PFSK-1 (cell line): ENCODE data around the gene DNAJA4.

Experiments used
- POLR2AphosphoS5 ChIP-seq: IDR thresholded peaks from 2 replicates; pipeline ENCODE4 v1.6.1; 2012; ENCODE audit warnings: low read depth, mild to moderate bottlenecking, control low read depth, low read length, moderate library complexity
- TAF1 ChIP-seq: IDR thresholded peaks from 2 replicates; pipeline ENCODE4 v1.6.1; 2012; ENCODE audit warnings: low read length, control low read depth, borderline replicate concordance; ENCODE audit not compliant: insufficient read depth

- TF ChIP-seq POLR2AphosphoS5: no peak
- no peak for TF ChIP-seq TAF1
Measured at GRCh38 chr15:78256044-78256437, 8.3 kb upstream of the DNAJA4 start.
